ENCODE data around the gene MYBPH. TPM values are rescaled to one million over a fixed set of nuclear protein-coding genes. Genes with fewer than 3 reads are reported as not detected.
A peak's percentile ranks its signal among the peaks of the same experiment; 100 is the strongest.

MYBPH gene
- total RNA-seq, 1 donor from 2014 or later, result not detected

DNA sequence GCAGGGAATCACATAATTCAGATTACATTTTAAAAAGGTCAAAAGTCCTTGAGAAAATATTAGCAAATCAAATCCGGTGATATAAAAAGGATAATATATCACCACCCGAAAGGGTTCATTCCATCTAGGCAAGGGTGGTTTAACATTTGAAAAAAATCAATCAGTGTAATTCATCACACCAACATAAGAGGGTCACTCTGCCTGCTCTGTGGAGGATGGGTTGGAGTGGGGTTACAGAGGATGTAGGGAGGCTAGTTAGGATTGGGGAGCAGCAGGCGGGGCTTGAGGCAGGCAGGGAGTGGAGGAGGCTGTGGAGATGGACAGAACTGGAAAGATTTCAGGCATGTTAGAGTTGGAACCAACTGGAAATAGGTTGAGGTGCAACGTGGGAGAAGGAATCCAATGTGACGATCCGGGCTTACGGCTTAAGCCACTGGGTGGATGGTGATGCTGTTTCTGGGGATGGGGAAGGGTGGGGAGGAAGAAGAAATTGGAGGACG lies 35.6 kb downstream of the MYBPH start:
- H3K36me3 Mint-ChIP-seq, result no peaks in the 10 kb centered on the region
- no peaks in the 10 kb centered on the region for H3K27me3 Mint-ChIP-seq (ENCODE audit: low read depth)
- H3K4me1 Mint-ChIP-seq, result peaks cover 8% of the 10 kb centered on the region
- no peak for DNase-seq (ENCODE audit: low spot score in 2 of 2, unreplicated experiment in 2 of 2)
- no peaks in the 10 kb centered on the region for H3K9me3 Mint-ChIP-seq
- no peak overlapping the region for H3K4me3 Mint-ChIP-seq
- peak overlapping the region; percentile 64 for H3K27ac Mint-ChIP-seq
- TF ChIP-seq, protein P1, sequence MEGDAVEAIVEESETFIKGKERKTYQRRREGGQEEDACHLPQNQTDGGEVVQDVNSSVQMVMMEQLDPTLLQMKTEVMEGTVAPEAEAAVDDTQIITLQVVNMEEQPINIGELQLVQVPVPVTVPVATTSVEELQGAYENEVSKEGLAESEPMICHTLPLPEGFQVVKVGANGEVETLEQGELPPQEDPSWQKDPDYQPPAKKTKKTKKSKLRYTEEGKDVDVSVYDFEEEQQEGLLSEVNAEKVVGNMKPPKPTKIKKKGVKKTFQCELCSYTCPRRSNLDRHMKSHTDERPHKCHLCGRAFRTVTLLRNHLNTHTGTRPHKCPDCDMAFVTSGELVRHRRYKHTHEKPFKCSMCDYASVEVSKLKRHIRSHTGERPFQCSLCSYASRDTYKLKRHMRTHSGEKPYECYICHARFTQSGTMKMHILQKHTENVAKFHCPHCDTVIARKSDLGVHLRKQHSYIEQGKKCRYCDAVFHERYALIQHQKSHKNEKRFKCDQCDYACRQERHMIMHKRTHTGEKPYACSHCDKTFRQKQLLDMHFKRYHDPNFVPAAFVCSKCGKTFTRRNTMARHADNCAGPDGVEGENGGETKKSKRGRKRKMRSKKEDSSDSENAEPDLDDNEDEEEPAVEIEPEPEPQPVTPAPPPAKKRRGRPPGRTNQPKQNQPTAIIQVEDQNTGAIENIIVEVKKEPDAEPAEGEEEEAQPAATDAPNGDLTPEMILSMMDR (IDR thresholded peaks at IDR 0.05; ENCODE audit: unreplicated experiment), result no peak

DNA sequence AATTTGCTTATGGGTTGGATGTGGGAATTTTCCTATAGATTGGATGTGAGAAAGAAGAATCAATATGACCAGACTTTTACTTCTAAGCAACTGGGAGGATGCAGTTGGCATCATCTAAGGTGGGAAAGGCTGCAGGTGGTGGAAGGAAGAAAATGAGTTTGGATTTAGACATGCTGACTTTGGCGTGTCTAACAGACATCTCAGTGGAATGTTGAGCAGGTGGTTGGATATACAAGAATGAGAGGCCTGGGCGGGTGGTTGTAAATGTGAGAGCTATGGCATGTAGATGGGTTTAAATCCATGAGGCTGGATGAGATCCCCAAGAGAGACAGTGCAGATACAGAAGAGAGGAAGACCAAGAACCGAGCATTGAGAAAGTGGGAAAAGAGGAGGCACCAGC lies 37.6 kb downstream of the MYBPH start:
- TF ChIP-seq, protein P1 (IDR thresholded peaks at IDR 0.05; ENCODE audit: unreplicated experiment), result no peak
- Mint-ChIP-seq H3K4me3 (no peak overlapping the region), H3K36me3 (no peaks in the 10 kb centered on the region), H3K9me3 (no peaks in the 10 kb centered on the region), H3K27ac (no peak overlapping the region), H3K4me1 (peaks cover 9% of the 10 kb centered on the region), H3K27me3 (ENCODE audit: low read depth) (no peaks in the 10 kb centered on the region)
- DNase-seq (ENCODE audit: low spot score in 2 of 2, unreplicated experiment in 2 of 2), result no peak

DNA sequence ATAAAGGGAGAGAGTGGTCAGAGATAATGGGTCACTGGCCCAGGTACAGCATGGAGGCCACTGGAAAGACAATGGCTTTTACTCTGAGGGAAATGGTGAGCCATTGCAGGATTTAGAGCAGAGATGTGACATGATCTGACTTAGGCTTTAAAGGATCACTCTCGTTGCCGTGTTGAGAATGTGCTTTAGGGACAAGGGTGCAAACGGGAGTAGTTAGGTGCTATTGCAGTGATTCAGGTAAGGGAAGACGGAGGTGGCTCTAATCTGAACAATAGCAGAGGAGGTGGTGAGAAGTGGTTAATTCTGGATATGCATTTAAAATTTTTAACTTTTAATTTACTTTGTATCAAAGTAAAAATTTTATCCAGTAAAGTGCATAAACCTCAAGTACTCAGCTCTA lies 38.3 kb downstream of the MYBPH start:
- peaks cover 9% of the 10 kb centered on the region for H3K4me1 Mint-ChIP-seq
- H3K27ac Mint-ChIP-seq, result no peak overlapping the region
- H3K9me3 Mint-ChIP-seq, result no peaks in the 10 kb centered on the region
- TF ChIP-seq, protein P1 (IDR thresholded peaks at IDR 0.05; ENCODE audit: unreplicated experiment), result no peak
- no peak for DNase-seq (ENCODE audit: low spot score in 2 of 2, unreplicated experiment in 2 of 2)
- H3K36me3 Mint-ChIP-seq, result no peaks in the 10 kb centered on the region
- H3K27me3 Mint-ChIP-seq (ENCODE audit: low read depth), result no peaks in the 10 kb centered on the region
- H3K4me3 Mint-ChIP-seq, result no peak overlapping the region

DNA sequence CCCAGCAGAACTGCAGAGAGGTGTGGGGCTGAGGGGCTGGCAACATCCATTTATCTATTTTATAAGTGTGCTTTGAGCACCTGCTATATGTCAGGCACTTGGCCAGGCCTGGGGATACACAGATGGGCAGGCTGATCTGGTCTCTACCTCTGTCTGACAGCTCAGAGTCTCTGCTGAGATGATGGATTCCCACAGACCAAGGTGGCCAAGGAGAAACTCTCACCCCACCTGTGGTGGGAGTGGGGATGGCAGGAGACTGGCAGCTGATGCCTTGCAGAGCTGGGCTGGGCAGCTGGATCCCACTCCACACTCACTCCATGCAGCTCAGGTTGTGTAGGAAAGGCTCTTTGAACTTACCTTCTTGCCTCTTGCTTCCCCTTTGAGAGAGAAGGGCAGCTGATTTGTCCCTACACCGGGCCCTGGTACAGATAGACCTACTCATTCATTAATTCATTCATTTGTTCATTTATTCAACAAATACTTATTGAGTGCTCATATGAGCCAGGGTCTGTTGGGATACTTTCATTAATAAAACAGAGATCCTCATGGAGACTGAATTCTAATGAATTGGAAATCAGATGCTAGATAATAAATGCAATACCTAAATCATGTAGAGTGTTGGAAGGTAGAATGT lies 39.1 kb downstream of the MYBPH start:
- TF ChIP-seq, protein P1 (IDR thresholded peaks at IDR 0.05; ENCODE audit: unreplicated experiment), result no peak
- no peak for DNase-seq (ENCODE audit: low spot score in 2 of 2, unreplicated experiment in 2 of 2)
- Mint-ChIP-seq H3K9me3 (no peaks in the 10 kb centered on the region), H3K27me3 (ENCODE audit: low read depth) (no peaks in the 10 kb centered on the region), H3K4me3 (no peak overlapping the region), H3K27ac (no peak overlapping the region), H3K36me3 (no peaks in the 10 kb centered on the region), H3K4me1 (peaks cover 9% of the 10 kb centered on the region)

DNA sequence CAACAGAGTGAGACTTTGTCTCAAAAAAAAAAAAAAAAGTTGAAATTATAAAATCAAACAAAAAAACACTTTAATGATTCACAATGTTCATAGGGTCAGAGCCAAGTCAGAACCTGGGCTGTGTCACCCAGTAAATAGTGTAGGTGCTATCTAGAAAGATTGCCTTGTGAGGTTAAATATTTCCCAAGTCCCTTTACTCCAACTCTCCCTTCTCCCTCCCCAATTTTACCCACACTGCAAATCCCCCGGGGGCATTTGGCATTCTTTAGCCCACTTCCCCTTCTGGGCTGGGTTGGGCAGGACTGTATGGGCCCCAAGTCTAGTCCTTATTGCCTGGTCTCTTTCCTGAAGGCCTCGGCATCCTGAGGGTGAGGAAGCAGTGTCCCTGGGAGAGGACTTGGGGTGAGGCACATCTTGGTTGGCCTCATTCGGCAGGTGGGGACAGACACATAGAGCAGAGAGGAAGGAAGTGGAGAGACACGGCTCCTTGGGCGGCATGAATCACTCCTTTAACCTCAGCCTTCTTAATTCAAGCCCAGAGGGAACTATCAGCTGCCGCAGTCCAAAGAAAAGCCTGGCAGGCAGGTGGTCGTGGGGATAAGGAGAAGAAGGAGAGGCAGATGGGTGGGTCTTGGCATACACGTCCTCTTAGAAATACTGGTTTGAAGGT lies 39.9 kb downstream of the MYBPH start:
- H3K27ac Mint-ChIP-seq, result no peak overlapping the region
- TF ChIP-seq, protein P1 (IDR thresholded peaks at IDR 0.05; ENCODE audit: unreplicated experiment), result no peak
- H3K36me3 Mint-ChIP-seq, result no peaks in the 10 kb centered on the region
- H3K27me3 Mint-ChIP-seq (ENCODE audit: low read depth), result no peaks in the 10 kb centered on the region
- H3K4me1 Mint-ChIP-seq, result peaks cover 9% of the 10 kb centered on the region
- no peak for DNase-seq (ENCODE audit: low spot score in 2 of 2, unreplicated experiment in 2 of 2)
- H3K4me3 Mint-ChIP-seq, result no peak overlapping the region
- H3K9me3 Mint-ChIP-seq, result no peaks in the 10 kb centered on the region

All from mesothelial cell of epicardium (in vitro differentiated cells).